NCI-H1092 treated with DMSO at 0.1 percent for 48 hours (cell line): ENCODE data around the gene CELSR1.

Experiments used
- DNase-seq: peaks from one replicate; lab custom pipeline; 2025; lab: John Stamatoyannopoulos, UW

CELSR1 gene

GRCh38 chr22:46445771-46446420 lies 91.5 kb downstream of the CELSR1 start:
- DNase-seq: no peak

DNA sequence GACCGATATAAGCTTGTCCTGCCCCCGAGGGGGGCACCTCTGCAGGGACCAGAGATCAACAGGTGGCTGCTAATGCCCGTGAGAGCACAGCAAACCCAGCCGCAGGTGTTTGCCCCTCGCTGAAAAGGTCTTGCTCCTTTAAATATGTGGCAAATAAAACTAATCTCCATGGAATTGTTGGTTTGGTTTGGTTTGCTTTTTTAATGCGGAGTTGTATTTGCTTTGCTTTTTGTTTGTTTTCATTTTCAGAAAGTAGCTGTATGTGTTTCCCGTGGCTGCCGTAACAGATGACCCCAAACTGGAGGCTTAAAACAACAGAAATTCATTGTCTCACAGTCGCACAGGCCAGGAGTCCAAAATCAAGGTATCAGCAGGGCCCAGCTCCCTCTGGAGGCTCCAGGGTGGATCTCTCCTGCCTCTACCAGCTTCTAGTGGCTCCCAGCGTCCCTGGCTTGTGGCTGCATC lies 93.0 kb downstream of the CELSR1 start:
- no peak for DNase-seq

GRCh38 chr22:46443850-46444389 lies 93.5 kb downstream of the CELSR1 start:
- DNase-seq: no peak

DNA sequence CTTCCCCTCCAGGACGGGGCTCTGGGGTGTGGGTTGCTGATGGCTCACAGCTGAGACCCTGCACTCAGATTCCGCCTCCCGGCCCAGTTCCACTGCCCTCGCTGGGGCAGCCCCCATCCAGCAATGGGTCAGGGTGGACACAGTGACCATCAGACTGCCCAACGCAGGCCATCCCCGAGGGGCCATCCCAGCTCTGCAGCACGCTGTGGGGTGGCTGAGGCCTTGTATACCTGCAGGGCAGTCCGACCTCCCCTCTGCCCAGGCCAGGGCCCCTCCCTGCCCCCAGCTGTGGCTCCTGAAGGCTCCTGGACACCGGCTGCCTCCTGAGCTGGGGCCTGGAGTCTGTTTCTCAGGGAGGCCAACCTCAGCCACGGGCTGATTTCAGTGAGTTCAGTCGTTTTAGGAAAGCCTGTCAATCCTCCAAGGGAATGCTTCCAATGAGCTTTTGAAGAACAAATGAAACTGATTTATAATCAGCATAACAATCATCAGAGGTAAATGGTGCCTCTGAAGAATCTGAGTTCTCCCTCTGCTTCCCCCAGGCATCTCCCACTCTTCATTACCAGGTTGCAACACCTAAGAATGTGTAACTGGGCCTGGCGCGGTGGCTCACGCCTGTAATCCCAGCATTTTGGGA lies 95.1 kb downstream of the CELSR1 start:
- no peak for DNase-seq

- DNase-seq: no peak
Measured at GRCh38 chr22:46439576-46440465, 97.6 kb downstream of the CELSR1 start.

DNA sequence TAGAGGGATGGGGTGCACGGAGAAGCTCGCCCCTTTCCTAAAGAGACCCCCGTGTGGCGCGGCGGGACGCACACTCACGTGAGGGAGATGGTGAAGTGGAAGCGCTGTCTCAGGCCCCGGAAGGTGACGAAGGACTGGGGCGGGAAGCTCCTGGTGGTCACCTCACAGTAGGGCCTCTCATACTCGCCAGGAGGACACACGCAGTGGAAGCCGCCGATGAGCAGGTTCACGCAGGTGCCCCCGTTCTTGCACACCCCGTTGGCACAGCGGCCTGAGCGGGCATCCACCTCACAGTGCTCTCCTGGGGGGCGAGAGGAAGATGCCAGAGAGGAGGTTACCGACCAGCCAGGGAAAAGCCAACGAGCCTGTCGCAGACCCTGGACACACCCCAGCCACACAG lies 98.3 kb downstream of the CELSR1 start:
- DNase-seq: no peak

DNA sequence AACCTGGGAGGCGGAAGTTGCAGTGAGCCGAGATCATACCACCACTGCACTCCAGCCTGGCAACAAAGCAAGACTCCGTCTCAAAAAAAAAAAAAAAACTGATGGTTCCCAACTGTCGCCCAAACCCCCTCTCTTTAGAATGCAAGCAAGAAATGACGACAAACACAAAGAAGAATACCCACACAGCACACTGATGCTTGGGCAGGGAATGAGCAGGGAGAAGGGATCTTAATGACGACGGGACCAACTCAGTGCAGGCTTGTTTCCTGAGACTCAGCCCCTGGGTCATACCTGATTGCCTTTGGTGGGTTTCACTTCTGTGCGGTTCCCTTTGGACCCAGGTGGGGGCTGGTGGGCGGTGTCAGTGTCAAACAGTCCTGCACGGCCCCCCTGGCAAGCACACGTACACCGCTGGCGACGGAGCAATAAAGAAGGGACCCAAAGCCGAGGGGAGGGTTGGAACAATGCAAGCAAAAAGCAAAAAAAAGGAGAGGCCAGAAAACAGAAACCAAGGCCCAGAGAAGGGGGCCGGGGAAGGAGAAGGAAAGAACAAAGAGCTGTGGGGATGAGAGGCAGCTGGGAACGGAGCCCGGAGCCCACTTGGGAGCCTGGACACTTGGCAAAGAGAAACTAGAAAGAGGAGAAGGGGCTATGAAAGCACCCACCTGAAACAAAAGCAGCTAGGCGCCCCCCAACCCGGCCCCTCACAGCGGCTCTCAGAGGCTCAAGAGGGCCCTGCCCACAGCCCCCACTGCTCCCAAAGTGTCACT lies 99.6 kb downstream of the CELSR1 start:
- DNase-seq: peak; percentile 45

DNA sequence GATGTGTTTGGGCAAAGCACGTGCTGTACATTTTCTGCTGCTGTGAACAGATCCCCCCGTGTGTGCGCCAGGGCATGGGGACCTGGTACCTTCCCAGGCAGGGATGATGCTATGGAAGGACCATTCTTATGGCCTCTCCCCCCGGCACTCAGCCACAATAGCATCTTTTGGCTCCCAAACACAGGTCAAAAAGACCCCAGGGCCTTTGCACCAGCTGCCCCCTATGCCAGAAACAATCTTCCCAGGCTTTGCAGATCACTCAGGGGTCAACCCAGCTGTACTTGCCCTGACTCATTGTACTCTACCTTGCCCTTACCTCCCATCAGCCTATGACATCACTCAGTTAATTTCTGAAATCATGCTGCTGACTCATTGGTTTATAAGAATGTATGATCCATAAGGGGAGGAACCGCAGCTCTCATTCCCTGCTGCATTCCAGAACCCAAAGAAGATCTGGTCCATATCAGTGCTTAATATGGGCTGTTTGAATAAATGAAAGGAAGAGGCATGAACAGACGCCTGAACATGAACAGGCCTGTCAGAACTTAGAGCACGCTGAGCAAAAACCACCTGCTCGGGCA lies 100.7 kb downstream of the CELSR1 start:
- no peak for DNase-seq

DNA sequence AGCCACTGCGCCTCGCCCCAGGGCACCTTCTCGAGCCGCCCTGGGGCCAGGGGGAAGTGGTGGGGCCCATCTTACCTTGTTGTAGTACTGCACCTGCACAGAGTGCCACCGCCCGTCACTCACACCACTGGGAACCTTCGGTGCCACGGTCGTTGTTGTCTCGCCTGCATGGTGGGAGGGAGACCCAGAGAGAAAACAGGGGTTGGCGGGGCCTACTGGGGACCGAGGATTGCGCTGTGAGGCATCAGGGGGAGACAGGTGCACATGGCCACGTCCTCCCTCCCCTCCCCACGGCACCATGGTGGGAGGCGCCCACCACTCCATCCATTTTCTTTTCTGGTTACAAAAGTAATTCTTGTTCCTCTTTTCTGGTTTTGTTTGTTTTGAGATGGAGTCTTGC lies 104.1 kb downstream of the CELSR1 start:
- DNase-seq: no peak

DNA sequence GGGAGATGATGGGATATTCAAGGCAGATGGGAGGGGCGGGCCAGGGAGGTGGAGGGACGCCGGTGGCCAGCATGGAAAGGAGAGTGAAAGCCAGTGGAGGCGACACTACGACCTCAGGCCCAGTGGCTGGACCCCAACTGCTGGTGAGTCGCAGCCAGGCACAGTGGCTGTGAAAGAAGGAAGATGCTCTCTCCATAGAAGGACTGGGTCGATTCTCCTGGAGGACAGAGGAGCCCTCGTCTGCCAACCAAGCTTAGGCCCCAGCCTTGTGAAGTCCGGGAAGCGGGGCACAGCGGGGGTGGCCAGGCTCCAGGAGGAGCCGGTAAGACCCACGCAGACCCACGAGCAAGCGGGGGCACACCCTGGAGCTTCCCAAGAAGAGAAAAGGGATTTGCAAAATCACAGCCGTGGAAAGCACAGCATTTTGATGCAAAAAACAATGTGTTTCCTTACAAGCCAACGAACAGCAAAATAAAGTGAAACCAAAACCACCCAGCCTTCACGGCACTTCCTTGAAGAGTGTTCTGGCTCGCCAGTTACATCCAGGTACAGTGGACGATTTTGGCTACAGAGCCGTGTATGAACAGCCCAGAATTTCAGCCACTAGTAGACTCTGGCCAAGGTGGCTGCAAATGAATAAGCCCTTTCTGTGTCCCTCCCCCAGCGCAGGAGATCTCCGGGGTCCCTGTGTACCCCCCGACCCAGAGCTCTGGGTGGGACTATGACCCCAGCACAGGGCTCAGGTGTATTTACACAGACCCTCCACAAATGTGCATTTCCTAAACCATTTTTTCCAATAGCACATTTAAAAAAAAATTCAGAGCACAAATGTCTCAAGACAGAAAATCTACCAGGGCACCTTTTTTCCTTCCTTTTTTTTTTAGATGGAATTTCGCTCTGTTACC lies 105.0 kb downstream of the CELSR1 start:
- no peak for DNase-seq

DNA sequence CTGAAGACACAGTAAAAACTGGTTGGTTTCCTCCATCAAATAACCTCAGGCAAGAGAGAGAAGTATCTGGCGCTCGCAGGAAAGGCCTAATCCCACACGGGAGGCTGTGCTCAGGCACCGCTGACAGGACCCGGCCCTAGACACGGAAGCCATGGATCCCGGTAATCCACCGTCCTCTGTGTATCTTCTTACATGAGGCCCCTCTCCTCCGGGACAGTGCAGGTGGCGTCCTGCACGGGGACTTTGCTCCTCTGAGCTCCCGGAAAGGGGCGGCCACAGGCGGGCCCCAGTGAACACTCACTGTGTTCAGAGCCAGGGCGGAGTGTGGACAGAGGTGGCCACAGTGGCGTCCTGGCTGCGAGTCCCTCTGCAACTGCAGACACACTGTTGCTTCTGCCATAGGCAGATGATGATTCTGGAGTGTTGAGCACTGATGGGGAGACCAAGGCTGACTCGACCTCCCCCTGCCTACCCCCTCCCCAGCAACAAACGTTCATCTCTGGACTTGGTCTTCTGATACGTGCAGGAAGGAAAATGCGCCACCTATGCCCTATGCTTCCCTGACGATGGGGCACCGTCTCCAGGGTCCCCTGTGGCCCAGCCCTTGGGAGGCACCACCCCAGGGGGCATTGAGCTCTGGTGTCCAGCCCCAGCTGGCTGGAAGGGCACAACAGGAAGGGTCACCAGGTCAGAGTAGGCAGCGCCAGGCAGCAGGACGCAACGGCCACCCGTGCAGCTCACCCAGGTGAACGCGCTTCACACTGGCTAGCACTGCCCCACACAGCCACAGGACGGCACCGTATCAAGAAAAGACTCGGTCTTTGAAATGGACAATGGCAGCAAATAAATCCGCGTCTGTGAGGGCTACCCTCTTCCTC lies 106.2 kb downstream of the CELSR1 start:
- no peak for DNase-seq

DNA sequence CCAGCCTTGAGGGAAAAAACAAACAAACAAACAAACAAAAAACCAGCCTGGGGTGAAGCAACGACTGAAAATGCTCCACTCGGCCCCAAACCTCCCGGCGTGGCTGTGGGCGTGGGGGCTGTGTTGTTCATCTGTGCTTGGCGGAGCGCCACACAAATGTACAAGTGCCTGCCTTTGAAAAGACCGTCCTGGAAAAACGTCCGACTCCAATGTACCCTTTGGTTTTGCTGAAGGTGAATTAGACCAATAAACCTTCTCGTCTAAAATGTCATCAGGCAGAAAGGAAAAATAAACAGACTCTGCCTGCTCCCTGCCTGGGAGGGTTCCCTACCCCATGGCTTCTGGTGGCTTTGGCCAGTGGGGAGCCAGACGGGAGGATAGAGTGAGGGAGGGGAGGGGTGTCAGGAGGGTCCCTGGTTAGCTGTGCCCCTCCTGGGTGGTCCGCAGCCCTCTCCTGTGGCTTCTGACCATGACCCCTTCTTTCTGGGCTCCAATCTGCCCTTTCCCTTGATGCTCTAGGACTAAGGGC lies 108.0 kb downstream of the CELSR1 start:
- no peak for DNase-seq

GRCh38 chr22:46428602-46429324 lies 108.7 kb downstream of the CELSR1 start:
- no peak for DNase-seq

DNA sequence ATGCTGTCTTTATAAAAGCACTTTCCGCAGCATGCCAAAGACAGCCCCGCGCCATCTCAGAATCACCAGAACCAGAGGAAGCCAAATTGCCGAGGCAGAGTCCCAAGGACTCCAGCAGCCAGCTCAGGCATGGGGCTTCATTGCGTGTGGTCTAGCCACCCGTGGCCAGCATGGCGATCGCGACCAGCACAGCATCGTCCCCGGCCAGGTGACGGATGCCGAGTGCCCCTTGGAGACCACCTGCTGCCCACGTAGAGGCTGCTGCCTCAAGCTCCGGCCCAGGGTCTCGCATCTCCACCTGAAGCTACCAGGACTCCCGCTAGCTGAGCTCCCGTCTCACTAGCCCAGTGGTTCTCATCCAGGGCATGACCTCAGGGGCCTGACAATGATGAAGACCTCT lies 109.2 kb downstream of the CELSR1 start:
- DNase-seq: no peak

GRCh38 chr22:46425016-46425415 lies 112.4 kb downstream of the CELSR1 start:
- no peak for DNase-seq

GRCh38 chr22:46424496-46424895 lies 112.9 kb downstream of the CELSR1 start:
- no peak for DNase-seq

DNA sequence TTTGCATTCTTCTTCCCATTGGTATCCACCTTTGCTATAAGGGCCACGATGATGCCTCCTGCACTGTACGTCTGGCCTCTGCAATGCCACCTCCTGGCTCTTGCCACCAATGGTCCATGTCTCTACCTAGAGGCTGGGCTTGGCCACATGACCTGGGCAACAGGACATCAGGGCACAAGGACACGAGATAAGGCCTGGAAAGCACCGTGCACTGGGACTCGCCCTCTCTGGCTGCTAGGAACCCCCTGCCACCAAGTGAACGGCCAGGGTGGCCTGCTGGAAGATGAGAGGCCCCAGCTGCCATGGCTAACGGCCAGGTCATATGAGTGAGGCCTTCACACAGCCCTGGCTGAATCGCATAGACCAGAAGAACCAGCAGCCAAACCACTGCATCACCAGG lies 114.5 kb downstream of the CELSR1 start:
- DNase-seq: no peak

DNA sequence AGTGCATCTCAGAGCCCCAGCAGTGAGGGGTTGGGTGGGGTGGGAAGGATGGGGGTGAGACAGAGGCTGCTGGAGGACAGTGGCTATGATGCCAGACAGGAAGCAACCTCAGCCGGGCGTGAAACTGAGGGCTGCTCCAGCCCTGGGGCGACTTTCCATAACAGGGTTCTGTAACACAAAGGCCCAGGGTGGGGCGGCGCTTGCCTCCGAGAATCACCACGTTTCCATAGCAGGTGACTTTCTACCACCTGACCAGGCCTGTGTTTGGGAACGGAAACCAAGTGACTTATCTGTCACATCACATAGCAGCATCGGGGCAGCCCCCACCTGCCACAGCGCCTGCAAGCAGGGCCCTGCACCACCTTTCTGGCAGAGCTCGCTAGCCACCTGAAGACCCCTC lies 116.2 kb downstream of the CELSR1 start:
- no peak for DNase-seq
